OCI-LY1 (cell line): ENCODE data around the gene IMP3.

Experiments
- H2AFZ ChIP-seq: fragments of 200-600 bp; sonication (generic), shearing (Covaris generic); 2 replicates; pipeline ENCODE4 v1.6.0; 2014; ENCODE audit warnings: antibody characterized with exemption, mild to moderate bottlenecking, low read length
- H3F3A ChIP-seq: fragments of 200-600 bp; sonication (generic), shearing (Covaris generic); 2 replicates; pipeline ENCODE4 v1.6.0; 2014; ENCODE audit warnings: mild to moderate bottlenecking, antibody characterized with exemption, low read length, moderate library complexity; ENCODE audit not compliant: insufficient read depth
- H3K27ac ChIP-seq: fragments of 200-600 bp; sonication (generic); 2 replicates; pipeline ENCODE4 v1.5.1; 2014; ENCODE audit warnings: low read length, mixed run types, mild to moderate bottlenecking, low read depth; ENCODE audit not compliant: poor library complexity, severe bottlenecking
- H3K27me3 ChIP-seq: fragments of 200-600 bp; sonication (generic); 2 replicates; pipeline ENCODE4 v1.6.0; 2014; ENCODE audit warnings: antibody characterized with exemption, mild to moderate bottlenecking, low read length, moderate library complexity; ENCODE audit not compliant: insufficient read depth
- H3K36me3 ChIP-seq: fragments of 200-600 bp; sonication (generic); 2 replicates; pipeline ENCODE4 v1.6.1; 2014; ENCODE audit warnings: mild to moderate bottlenecking, antibody characterized with exemption, low read length, moderate library complexity, mixed read lengths; ENCODE audit not compliant: insufficient read depth
- H3K4me1 ChIP-seq: fragments of 200-600 bp; sonication (generic); 2 replicates; pipeline ENCODE4 v1.5.1; 2014; ENCODE audit warnings: mild to moderate bottlenecking, low read length, moderate library complexity; ENCODE audit not compliant: insufficient read depth, severe bottlenecking
- H3K4me2 ChIP-seq: fragments of 200-600 bp; sonication (generic), shearing (Covaris generic); 2 replicates; pipeline ENCODE4 v1.6.1; 2014; ENCODE audit warnings: low read length
- H3K4me3 ChIP-seq: fragments of 200-600 bp; sonication (generic); 2 replicates; pipeline ENCODE4 v1.5.1; 2014; ENCODE audit warnings: low read length, low read depth, mild to moderate bottlenecking, mixed read lengths; ENCODE audit not compliant: poor library complexity, severe bottlenecking
- H3K79me2 ChIP-seq: fragments of 200-600 bp; shearing (Covaris generic); 2 replicates; pipeline ENCODE4 v1.6.1; 2016; ENCODE audit warnings: mixed run types, low read length, mixed read lengths; ENCODE audit not compliant: insufficient read depth
- H3K9ac ChIP-seq: fragments of 200-600 bp; sonication (generic), shearing (Covaris generic); 2 replicates; pipeline ENCODE4 v1.6.1; 2014; ENCODE audit warnings: mild to moderate bottlenecking, low read length, mixed read lengths
- H3K9me2 ChIP-seq: fragments of 200-600 bp; sonication (generic), shearing (Covaris generic); 2 replicates; pipeline ENCODE4 v1.6.1; 2014; ENCODE audit warnings: low read depth, mild to moderate bottlenecking, low read length, mixed read lengths
- H3K9me3 ChIP-seq: fragments of 200-600 bp; shearing (Covaris generic); 2 replicates; pipeline ENCODE4 v1.6.1; 2014; ENCODE audit warnings: low read length, mixed read lengths
- H4K20me1 ChIP-seq: fragments of 200-600 bp; sonication (generic), shearing (Covaris generic); 2 replicates; pipeline ENCODE4 v1.6.0; 2016; ENCODE audit warnings: mild to moderate bottlenecking, low read length; ENCODE audit not compliant: insufficient read depth
- CTCF ChIP-seq: fragments of 200-600 bp; sonication (generic), shearing (Covaris generic); IDR thresholded peaks from 2 replicates; pipeline ENCODE4 v1.5.1; 2017; ENCODE audit warnings: mild to moderate bottlenecking, antibody characterized with exemption, low read length, moderate library complexity, mixed read lengths
- EZH2 ChIP-seq: fragments of 200-600 bp; sonication (generic), shearing (Covaris generic); IDR thresholded peaks from 2 replicates; pipeline ENCODE4 v1.8.0; 2017; ENCODE audit warnings: borderline replicate concordance, mixed run types, mild to moderate bottlenecking, antibody characterized with exemption, low read length, moderate library complexity, mixed read lengths

IMP3 gene

DNA sequence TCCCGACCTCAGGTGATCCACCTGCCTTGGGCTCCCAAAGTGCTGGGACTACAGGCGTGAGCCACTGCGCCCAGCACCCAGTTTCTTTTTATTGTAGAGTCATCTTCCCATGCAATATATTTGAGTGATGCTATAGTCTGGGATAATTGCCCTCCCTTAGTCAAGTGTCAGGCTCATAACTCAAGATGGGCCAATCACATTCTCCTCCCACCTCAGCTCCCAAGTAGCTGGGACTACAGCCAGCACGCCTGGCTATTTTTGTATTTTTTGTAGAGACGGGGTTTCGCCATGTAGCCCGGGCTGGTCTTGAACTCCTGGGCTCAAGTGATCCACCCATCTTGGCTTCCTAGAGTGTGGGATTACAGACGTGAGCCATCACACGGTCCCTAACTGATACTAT is 45.7 kb downstream of the IMP3 start:
- H3K79me2 ChIP-seq = no peaks in the 10 kb centered on the region
- H3K4me2 ChIP-seq = no peak overlapping the region
- no peak overlapping the region for H3K27ac ChIP-seq
- no peaks in the 10 kb centered on the region for H3F3A ChIP-seq
- TF ChIP-seq CTCF (no peak), EZH2 (no peak)
- H3K4me3 ChIP-seq = no peak overlapping the region
- no peak overlapping the region for H3K9ac ChIP-seq
- H3K9me3 ChIP-seq = no peaks in the 10 kb centered on the region
- H2AFZ ChIP-seq = no peak overlapping the region
- H3K27me3 ChIP-seq = no peaks in the 10 kb centered on the region
- H3K36me3 ChIP-seq = peaks cover 40% of the 10 kb centered on the region
- no peaks in the 10 kb centered on the region for H3K9me2 ChIP-seq
- no peaks in the 10 kb centered on the region for H3K4me1 ChIP-seq
- no peaks in the 10 kb centered on the region for H4K20me1 ChIP-seq

DNA sequence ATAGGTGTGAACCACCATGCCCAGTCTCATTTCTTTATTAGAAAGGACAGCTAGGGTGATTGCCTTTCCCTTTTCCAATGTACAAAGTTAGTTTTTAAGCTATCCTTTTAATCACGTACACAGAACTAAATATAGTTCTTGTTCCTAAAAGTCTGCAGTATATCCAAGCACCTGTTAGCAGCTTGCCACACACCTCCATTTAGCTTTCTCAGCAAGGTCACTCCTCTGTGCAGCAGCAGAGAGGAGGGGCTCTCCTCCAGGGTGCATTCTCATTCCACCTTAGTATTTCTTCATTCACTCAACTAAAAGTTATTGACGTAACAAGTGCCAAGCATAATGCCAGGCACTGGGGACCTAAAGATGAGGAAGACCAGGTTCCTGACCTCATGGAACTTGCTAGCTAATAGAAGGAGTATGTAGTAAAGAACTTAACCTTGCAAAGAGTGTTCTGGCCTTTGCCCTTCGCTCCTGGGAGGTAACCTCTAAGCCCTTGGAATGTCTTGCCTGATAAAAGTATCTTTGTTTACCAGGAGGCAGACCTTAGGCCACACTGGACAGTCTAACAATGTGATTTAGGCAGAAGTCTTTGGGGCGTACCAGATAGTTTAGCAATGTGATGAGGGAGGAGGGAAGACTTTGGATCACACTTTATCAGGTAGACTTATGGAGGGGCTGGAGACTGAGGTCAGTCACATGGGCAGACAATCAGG is 48.2 kb downstream of the IMP3 start:
- Histone ChIP-seq H3K27me3 (no peaks in the 10 kb centered on the region), H3K36me3 (peaks cover 20% of the 10 kb centered on the region; the same call in 1 of the 2 replicates), H3F3A (no peaks in the 10 kb centered on the region), H3K9ac (no peak overlapping the region), H3K27ac (no peak overlapping the region), H2AFZ (no peak overlapping the region), H3K9me2 (no peaks in the 10 kb centered on the region), H3K4me2 (no peak overlapping the region), H3K79me2 (no peaks in the 10 kb centered on the region), H3K4me3 (no peak overlapping the region), H3K4me1 (no peaks in the 10 kb centered on the region), H3K9me3 (no peaks in the 10 kb centered on the region), H4K20me1 (no peaks in the 10 kb centered on the region)
- TF ChIP-seq CTCF (no peak), EZH2 (no peak)

DNA sequence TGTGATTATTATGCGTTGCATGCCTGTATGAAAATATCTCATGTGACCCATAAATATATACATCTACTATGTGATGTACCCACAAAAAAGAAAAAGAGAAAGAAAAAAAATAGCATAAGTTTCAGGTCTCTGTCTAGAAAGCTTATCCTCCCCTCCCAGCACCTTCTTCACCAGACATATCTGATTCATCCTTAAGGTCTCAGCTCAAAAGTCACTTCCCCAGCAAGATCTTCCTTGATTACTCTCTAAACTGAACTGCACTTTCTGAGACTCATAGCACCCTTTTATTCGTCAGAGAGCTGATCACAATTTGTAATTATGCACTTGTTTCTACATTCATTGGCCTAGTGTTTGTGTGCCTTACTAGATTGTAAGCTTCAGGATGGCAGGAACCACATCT is 49.8 kb downstream of the IMP3 start:
- H3K9ac ChIP-seq = no peak overlapping the region
- H3K79me2 ChIP-seq = no peaks in the 10 kb centered on the region
- no peaks in the 10 kb centered on the region for H3K9me3 ChIP-seq
- H3K4me3 ChIP-seq = no peak overlapping the region
- H3K36me3 ChIP-seq = peaks cover 7% of the 10 kb centered on the region; the same call in 1 of the 2 replicates
- H3K4me1 ChIP-seq = no peaks in the 10 kb centered on the region
- H3K27ac ChIP-seq = no peak overlapping the region
- no peaks in the 10 kb centered on the region for H3K9me2 ChIP-seq
- H4K20me1 ChIP-seq = no peaks in the 10 kb centered on the region
- H2AFZ ChIP-seq = no peak overlapping the region
- no peak for TF ChIP-seq CTCF
- H3K27me3 ChIP-seq = no peaks in the 10 kb centered on the region
- no peaks in the 10 kb centered on the region for H3F3A ChIP-seq
- no peak overlapping the region for H3K4me2 ChIP-seq
